ENCODE results near the gene C11orf54.

C11orf54 gene

GRCh38 chr11:93741094-93741881 is at the start of gene C11orf54, which contains the start of gene TAF1D:
Gene C11orf54, plus strand, starts transcription at chr11:93741672. Its CDS starts 5,722 bp downstream, at chr11:93747394.
Gene TAF1D, minus strand, starts transcription at chr11:93741495. Its CDS starts 2,191 bp downstream, at chr11:93739304.
- DNase-seq = peak; percentile 99

GRCh38 chr11:93694109-93694508 is 47.4 kb upstream of the C11orf54 start:
- no peak for DNase-seq

GRCh38 chr11:93694557-93694956 is 46.9 kb upstream of the C11orf54 start:
- DNase-seq = no peak

GRCh38 chr11:93697611-93698010 is 43.9 kb upstream of the C11orf54 start:
- no peak for DNase-seq

DNA sequence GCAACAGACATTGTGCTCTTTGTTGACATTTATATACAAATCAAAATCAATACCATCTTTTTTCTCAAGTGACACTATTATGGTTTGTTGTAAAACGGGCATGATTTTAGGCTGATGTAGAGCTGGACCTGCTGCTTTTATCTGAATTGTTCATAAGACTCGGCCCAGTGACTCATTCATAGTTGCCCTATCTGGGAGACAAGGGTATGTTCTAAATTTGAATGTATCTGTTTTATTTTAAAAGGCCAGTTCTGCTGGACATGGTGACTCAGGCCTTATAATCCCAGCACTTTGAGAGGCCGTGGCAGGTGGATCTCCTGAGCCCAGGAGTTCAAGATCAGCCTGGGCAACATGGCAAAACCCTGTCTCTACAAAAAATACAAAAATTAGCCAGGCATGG is 40.6 kb upstream of the C11orf54 start:
- DNase-seq = no peak

GRCh38 chr11:93704237-93704636 is 37.2 kb upstream of the C11orf54 start:
- DNase-seq = no peak

DNA sequence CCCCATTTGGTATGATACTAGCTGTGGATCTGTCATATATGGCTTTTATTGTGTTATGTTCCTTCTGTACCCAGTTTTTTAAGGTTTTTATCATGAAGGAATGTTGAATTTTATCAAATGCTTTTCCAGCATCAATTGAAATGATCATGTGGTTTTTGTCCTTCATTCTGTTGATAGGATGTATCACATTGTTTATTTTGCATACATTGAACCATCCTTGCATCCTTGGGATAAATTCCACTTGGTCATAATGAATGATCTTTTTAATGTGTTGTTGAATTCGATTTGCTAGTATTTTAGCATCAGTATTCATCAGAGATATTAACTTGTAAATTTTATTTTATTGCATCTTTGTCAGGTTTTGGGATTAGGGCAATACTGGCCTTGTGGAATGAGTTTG is 31.2 kb upstream of the C11orf54 start:
- DNase-seq = no peak

GRCh38 chr11:93712678-93713077 is 28.8 kb upstream of the C11orf54 start:
- no peak for DNase-seq

DNA sequence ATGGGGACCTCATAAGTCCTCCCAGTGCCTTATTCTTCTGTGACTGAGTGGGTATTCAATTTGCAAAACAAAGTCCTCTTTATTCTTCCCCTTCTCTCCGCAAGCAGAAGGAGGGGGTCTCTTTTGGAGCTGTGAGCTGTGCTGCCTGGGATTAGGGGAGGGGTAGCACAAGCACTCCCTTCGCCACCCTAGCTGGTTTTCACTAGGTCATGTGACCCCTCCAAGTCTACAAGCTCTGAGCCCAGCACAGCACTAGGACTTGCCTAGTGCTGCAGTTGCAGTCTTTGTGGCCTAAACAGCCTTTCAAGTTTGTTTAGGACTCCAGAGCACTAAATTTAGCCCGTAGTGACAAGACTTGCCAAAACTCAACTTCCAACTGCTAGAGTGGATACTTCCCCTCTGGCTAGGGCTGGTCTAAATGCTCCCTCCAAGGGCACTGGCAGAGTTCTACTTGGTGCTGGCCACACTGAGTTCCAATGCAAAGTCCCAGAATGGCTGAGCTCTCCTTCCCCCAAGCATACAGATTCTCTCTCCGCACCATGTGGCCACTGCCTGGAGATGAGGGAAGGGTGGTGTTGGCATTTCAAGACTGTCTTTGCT is 25.6 kb upstream of the C11orf54 start:
- no peak for DNase-seq

- no peak for DNase-seq
These were observed 24.0 kb upstream of the C11orf54 start for GRCh38 chr11:93717501-93717900.

DNA sequence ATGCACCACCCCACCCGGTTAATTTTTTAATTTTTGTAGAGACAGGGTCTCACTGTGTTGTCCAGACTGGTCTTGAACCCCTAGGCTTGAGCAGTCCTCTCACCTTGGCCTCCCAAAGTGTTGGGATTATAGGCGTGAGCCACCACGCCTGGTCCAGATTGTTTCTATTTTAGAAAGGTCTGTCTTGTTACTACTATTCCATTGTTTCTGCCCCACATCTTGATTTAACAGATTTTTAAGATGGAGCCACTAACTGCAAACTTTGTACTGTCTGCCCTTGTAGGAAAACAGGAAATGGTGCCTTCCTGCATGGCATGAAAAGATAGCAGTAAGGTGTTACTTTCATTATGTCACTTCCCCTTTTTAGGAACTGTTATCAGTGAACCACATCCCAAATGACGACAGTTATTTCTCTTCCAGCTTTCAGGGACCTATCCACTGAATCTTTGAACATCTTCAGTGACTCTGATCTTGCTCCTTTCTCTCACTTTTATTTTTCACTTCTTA is 23.4 kb upstream of the C11orf54 start:
- DNase-seq = no peak

GRCh38 chr11:93719310-93719709 is 22.2 kb upstream of the C11orf54 start:
- DNase-seq = no peak

- no peak for DNase-seq
These were observed 20.9 kb upstream of the C11orf54 start for GRCh38 chr11:93720522-93720921.

DNA sequence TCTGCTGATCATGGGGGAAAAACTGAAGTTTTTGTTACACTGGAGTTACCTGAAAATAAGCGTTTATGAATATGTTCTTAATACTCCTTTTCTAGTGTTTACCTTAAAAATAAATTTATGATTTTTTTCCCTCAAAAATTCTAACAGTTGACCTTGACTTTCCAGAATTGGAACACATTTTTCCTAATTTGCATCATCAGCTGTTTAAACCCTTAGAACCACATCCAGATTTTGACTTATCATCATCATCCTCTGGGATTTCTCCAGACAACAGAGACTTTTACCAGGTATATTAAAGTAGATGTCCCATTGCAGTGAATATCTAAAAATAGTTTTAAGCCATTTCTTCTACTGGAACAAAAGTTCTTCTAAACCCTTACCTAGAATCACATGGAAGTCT is 17.4 kb upstream of the C11orf54 start:
- no peak for DNase-seq

GRCh38 chr11:93727985-93728791 is 13.3 kb upstream of the C11orf54 start:
- DNase-seq = no peak

DNA sequence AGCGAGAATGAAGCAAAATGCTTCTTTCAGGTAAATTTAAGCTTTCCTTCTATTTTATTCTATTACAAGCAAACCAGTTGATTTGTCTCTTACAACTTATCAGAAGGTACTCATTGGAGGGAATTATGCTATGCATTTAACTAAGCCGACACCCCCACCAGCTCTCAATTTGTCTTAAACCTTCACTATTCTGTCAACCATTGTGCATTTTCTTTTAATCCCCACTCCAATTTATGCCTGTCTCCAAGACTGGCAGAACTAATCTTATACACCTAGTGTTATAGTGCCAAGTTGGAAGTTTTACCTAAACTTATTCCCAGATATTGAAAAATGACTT is 12.7 kb upstream of the C11orf54 start:
- no peak for DNase-seq

DNA sequence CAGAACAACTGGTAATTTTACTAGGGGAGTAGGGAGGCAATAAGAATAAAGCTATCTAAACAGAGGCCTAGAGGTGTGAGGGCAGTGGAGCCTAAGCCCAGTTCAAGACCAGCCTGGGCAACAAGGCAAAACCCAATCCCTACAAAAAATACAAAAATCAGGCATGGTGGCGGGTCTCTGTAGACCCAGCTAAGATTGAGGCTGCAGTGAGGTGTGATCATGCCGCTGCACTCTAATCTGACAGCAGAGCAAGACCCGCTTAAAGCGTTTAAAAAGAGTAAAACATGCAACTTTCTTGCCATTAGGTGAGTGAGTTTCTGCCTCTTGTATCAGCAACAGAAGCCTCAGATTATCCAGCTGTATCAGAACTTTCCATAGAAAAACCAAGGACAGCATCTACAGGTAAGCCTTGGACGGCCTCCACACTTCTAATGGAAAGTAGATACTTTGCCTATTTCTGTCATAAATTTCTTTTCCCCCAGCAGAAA is 12.3 kb upstream of the C11orf54 start:
- DNase-seq = no peak

DNA sequence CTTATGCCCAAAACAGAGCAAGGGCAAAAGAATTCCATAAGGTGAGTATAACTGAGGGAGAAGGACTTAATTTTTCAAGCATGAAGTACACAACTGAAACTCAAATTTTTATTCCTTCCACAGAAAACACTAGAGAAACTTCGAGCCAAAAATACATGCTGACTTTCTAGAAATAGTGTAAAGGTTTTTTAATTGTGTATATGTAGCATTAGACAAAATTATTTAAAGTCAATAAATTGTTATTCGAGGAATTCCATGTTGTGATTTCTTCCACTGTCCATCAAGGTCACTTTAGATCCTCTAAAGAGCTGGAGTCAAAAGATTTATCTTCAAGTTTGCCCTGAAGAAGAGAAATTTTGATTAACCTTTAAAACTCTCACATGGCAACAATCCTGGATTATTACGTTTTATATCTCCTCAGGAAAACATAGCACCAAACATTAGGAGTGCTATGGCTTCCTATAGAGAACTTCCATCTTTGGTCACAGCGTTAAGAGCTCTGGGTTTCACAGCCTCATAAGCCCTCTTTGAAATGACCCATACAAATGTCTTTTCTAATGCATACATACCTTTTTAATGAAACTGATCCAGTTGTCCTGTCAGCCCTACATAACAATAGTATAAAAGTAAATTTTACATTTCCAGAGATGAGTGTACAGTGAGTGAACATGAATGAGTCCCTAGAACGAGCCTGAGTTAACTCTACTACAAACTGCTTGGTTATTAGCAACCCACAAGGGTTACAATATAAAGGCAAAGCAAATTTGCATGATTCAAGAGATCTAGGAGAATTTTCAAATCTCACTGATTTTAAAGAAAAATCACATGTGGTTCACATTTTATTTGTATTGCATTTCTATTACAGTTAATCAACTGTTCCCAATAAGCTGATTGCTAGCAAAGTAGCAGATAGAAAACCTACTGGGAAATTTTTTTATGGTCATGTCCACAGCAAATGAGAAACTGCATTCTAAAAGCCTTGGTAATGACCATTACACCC is 11.1 kb upstream of the C11orf54 start:
- no peak for DNase-seq

GRCh38 chr11:93732237-93732892 is 9.1 kb upstream of the C11orf54 start:
- DNase-seq = no peak

DNA sequence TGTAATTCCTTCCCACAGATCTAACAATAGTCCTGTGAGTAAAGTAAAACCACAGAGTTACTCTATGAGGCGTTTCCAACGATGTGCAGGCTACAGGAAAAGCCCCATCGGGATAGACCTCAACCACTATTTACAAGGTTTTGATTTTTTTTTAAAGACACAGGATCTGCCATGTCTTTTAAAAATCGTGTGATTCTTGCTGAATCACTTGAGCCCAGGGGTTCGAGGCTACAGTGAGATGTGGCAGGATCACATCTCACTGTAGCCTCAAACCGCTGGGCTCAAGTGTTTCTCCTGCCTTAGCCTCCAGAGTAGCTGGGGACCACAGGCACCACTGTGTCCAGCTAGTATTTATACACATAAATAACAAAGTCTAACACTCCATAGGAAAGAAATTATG is 8.0 kb upstream of the C11orf54 start:
- no peak for DNase-seq

GRCh38 chr11:93734427-93735222 is 6.8 kb upstream of the C11orf54 start:
- DNase-seq = no peak

Measured in NCI-H1092 treated with DMSO at 0.1 percent for 48 hours (cell line).